ENCODE data around the gene FCHSD2. TPM values are rescaled to one million over a fixed set of nuclear protein-coding genes. Genes with fewer than 3 reads are reported as not detected.

FCHSD2 gene
- total RNA-seq, 1 experiment from 2014 or later: 22.6 TPM

GRCh38 chr11:73162196-73162740 is 20.1 kb upstream of the FCHSD2 start:
- H3K4me1 ChIP-seq (replicated peaks; ENCODE audit: insufficient read depth): peaks cover 8% of the 10 kb centered on the region
- BruUV-seq (replicated peaks): no TSS peak
- no peaks in the 10 kb centered on the region for H3K79me2 ChIP-seq (ENCODE audit: low read depth)
- H3K27ac ChIP-seq: no peak overlapping the region
- no peak overlapping the region for H2AFZ ChIP-seq
- no peaks in the 10 kb centered on the region for H3F3A ChIP-seq (ENCODE audit: insufficient read depth, low read depth)
- intact Hi-C loops (cut with micrococcal nuclease; ENCODE audit: unreplicated experiment): no loop called here
- H3K36me3 ChIP-seq (ENCODE audit: low read depth): no peaks in the 10 kb centered on the region
- no peak for DNase-seq
- POLR2A ChIA-PET (ENCODE audit: unreplicated experiment): no interaction called here
- TF ChIP-seq EZH2 (IDR thresholded peaks at IDR 0.05; ENCODE audit: low read depth) (no peak), CTCF (conservative IDR thresholded peaks at IDR 0.05) (no peak)
- no peaks in the 10 kb centered on the region for H4K20me1 ChIP-seq (ENCODE audit: insufficient read depth)
- H3K9me3 ChIP-seq (ENCODE audit: insufficient read depth, low read depth): no peaks in the 10 kb centered on the region
- no peak overlapping the region for H3K4me3 ChIP-seq
- H3K27me3 ChIP-seq (ENCODE audit: insufficient read depth, low read depth): no peaks in the 10 kb centered on the region
- H3K4me2 ChIP-seq: no peak overlapping the region
- CTCF ChIA-PET: interaction anchor here (1.1 kb wide), 1 partner anchor 16 kb away, joined by 4 read pairs; no protein-coding TSS in a partner anchor
- no peaks in the 10 kb centered on the region for H3K9me2 ChIP-seq (ENCODE audit: insufficient read depth)

- POLR2A ChIA-PET (ENCODE audit: unreplicated experiment): no interaction called here
- Histone ChIP-seq H3F3A (ENCODE audit: insufficient read depth, low read depth) (no peaks in the 10 kb centered on the region), H3K79me2 (ENCODE audit: low read depth) (no peaks in the 10 kb centered on the region), H3K4me1 (replicated peaks; ENCODE audit: insufficient read depth) (peaks cover 12% of the 10 kb centered on the region), H3K9me3 (ENCODE audit: insufficient read depth, low read depth) (no peaks in the 10 kb centered on the region), H3K27ac (no peak overlapping the region), H4K20me1 (ENCODE audit: insufficient read depth) (no peaks in the 10 kb centered on the region), H2AFZ (no peak overlapping the region), H3K9me2 (ENCODE audit: insufficient read depth) (no peaks in the 10 kb centered on the region), H3K4me2 (no peak overlapping the region), H3K27me3 (ENCODE audit: insufficient read depth, low read depth) (no peaks in the 10 kb centered on the region), H3K4me3 (no peak overlapping the region), H3K36me3 (ENCODE audit: low read depth) (no peaks in the 10 kb centered on the region)
- TF ChIP-seq EZH2 (IDR thresholded peaks at IDR 0.05; ENCODE audit: low read depth): no peak
- no peak for TF ChIP-seq CTCF (conservative IDR thresholded peaks at IDR 0.05)
- intact Hi-C loops (cut with micrococcal nuclease; ENCODE audit: unreplicated experiment): no loop called here
- no peak for DNase-seq
- BruUV-seq (replicated peaks): no TSS peak
- CTCF ChIA-PET: no interaction called here
Measured at GRCh38 chr11:73160005-73160760, 18.1 kb upstream of the FCHSD2 start.

GRCh38 chr11:73159297-73159696 is 17.2 kb upstream of the FCHSD2 start:
- no peaks in the 10 kb centered on the region for H3K9me2 ChIP-seq (ENCODE audit: insufficient read depth)
- H3K79me2 ChIP-seq (ENCODE audit: low read depth): no peaks in the 10 kb centered on the region
- TF ChIP-seq EZH2 (IDR thresholded peaks at IDR 0.05; ENCODE audit: low read depth) (no peak), CTCF (conservative IDR thresholded peaks at IDR 0.05) (no peak)
- no peaks in the 10 kb centered on the region for H3K9me3 ChIP-seq (ENCODE audit: insufficient read depth, low read depth)
- ChIA-PET POLR2A (ENCODE audit: unreplicated experiment) (no interaction called here), CTCF (no interaction called here)
- intact Hi-C loops (cut with micrococcal nuclease; ENCODE audit: unreplicated experiment): no loop called here
- no peak overlapping the region for H3K27ac ChIP-seq
- H3K27me3 ChIP-seq (ENCODE audit: insufficient read depth, low read depth): no peaks in the 10 kb centered on the region
- H4K20me1 ChIP-seq (ENCODE audit: insufficient read depth): no peaks in the 10 kb centered on the region
- H3F3A ChIP-seq (ENCODE audit: insufficient read depth, low read depth): no peaks in the 10 kb centered on the region
- no TSS peak for BruUV-seq (replicated peaks)
- H3K36me3 ChIP-seq (ENCODE audit: low read depth): no peaks in the 10 kb centered on the region
- H3K4me1 ChIP-seq (replicated peaks; ENCODE audit: insufficient read depth): peaks cover 12% of the 10 kb centered on the region
- H3K4me3 ChIP-seq: no peak overlapping the region
- no peak overlapping the region for H2AFZ ChIP-seq
- no peak for DNase-seq
- H3K4me2 ChIP-seq: no peak overlapping the region

Data from PC-9 (cell line).